ENCODE data around the gene GPR17.

GPR17 gene

GRCh38 chr2:127614731-127615130, 31.2 kb upstream of the GPR17 start:
- no peak for DNase-seq (ENCODE audit: low spot score)

- DNase-seq (ENCODE audit: low spot score): no peak
Observed at GRCh38 chr2:127615511-127616166, 30.3 kb upstream of the GPR17 start.

- DNase-seq (ENCODE audit: low spot score): no peak
Observed at GRCh38 chr2:127618551-127619202, 27.3 kb upstream of the GPR17 start.

DNA sequence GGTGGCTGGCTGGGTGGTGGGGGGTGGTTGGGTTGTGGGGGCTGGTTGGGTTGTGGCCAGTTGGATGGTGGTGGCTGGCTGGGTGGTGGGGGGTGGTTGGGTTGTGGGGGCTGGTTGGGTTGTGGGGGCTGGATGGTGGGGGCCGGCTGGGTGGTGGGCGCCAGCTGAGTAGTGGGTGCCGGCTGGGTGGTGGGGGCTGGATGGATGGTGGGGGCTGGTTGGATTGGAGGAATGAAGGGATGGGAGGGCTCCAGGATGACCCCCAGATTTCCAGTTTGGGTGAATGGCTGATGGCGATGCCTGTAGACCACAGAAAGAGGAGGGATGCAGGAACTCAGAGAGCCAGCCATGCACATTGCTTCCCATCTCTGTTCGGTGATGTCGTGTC, 26.8 kb upstream of the GPR17 start:
- DNase-seq (ENCODE audit: low spot score): no peak

- no peak for DNase-seq (ENCODE audit: low spot score)
Observed at GRCh38 chr2:127619877-127620705, 25.9 kb upstream of the GPR17 start.

GRCh38 chr2:127620866-127621265, 25.1 kb upstream of the GPR17 start:
- DNase-seq (ENCODE audit: low spot score): no peak

GRCh38 chr2:127621981-127622431, 23.9 kb upstream of the GPR17 start:
- DNase-seq (ENCODE audit: low spot score): no peak

DNA sequence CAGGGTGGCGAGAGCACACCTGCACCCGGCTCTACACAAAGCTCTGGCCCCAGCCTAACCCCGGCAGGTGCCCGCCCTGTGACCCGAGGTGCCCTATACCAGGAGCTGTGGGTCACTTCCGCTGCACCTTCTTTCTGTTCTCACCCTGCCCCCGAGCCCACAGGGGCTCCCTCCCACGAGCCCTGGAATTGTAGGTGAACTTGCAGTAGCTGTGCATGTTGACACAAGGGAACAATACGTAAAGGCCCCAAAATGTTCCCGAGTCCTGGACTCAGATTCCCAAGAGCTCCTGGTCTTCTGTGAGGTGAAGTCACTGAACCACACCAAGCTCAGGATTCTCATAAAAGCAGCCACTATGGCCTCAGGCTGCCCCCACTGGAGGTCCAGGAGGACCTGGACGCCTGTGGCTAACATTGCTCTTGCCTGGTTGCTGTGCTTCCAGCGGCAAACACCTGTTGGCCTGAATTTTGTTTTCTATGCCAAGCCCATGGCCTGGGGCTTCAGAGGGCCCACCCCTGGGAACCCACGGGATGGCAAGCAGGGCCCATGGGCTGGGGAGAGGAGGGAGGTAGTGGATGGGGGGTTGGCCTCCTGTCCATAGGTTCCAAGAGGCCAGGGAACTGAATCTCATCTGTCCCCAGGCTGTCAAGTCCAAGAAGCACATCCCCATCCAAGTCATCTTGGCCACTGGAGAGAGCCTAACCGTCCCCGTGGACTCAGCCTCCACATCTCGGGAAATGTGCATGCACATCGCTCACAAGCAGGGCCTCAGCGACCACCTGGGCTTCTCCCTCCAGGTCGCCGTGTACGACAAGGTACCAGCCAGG, 23.2 kb upstream of the GPR17 start:
- DNase-seq (ENCODE audit: low spot score): no peak

GRCh38 chr2:127623388-127624319, 22.3 kb upstream of the GPR17 start:
- DNase-seq (ENCODE audit: low spot score): no peak

- DNase-seq (ENCODE audit: low spot score): no peak
Observed at GRCh38 chr2:127624320-127624755, 21.6 kb upstream of the GPR17 start.

- no peak for DNase-seq (ENCODE audit: low spot score)
Observed at GRCh38 chr2:127624756-127625571, 21.0 kb upstream of the GPR17 start.

GRCh38 chr2:127625572-127625951, 20.4 kb upstream of the GPR17 start:
- DNase-seq (ENCODE audit: low spot score): no peak

- DNase-seq (ENCODE audit: low spot score): no peak
Observed at GRCh38 chr2:127626175-127626574, 19.8 kb upstream of the GPR17 start.

- DNase-seq (ENCODE audit: low spot score): no peak
Observed at GRCh38 chr2:127626917-127627739, 18.8 kb upstream of the GPR17 start.

- no peak for DNase-seq (ENCODE audit: low spot score)
Observed at GRCh38 chr2:127627740-127628571, 18.0 kb upstream of the GPR17 start.

GRCh38 chr2:127628767-127629614, 17.0 kb upstream of the GPR17 start:
- DNase-seq (ENCODE audit: low spot score): no peak

GRCh38 chr2:127629637-127630036, 16.3 kb upstream of the GPR17 start:
- no peak for DNase-seq (ENCODE audit: low spot score)

Measured in globus pallidus (tissue), 1 donor.